NOMO-1 treated with DMSO at 0.1 percent for 48 hours (cell line): ENCODE results near the gene CCND2.

Experiments used
- DNase-seq: peaks from one replicate; lab custom pipeline; 2025; ENCODE audit not compliant: unreplicated experiment; lab: John Stamatoyannopoulos, UW

CCND2 gene

DNA sequence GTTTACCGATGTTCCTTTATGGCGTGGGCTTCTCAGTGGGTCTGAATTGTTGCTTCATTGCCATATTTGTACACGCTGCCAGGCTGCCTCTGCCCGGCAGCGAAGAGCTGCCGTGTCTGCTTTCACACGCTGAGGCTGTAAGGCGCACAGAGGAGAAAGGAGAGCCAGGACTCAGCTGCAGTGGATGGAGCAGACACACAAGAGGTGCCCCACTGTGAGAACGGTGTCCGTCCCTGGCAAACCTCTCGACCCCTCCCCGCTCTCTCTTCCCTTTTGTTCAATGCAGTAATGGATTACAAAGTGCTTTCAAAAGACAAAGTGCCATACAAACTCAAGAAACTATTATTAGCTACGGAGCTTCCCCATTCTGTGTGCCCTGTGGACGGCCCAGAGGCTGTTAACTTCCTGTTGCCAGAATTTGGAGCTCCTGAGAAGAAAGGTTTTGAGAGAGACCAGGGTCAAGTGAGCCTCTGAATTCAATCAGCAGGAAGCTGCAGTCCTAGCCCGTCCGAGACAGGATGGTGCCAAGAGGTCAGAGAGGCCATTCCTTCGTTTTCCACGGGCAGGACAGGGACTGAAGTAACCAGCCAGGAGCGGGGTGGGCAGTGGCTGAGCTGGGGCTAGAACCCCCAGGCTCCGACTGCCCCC is 15.8 kb downstream of the CCND2 start:
- DNase-seq, result peak; percentile 92

DNA sequence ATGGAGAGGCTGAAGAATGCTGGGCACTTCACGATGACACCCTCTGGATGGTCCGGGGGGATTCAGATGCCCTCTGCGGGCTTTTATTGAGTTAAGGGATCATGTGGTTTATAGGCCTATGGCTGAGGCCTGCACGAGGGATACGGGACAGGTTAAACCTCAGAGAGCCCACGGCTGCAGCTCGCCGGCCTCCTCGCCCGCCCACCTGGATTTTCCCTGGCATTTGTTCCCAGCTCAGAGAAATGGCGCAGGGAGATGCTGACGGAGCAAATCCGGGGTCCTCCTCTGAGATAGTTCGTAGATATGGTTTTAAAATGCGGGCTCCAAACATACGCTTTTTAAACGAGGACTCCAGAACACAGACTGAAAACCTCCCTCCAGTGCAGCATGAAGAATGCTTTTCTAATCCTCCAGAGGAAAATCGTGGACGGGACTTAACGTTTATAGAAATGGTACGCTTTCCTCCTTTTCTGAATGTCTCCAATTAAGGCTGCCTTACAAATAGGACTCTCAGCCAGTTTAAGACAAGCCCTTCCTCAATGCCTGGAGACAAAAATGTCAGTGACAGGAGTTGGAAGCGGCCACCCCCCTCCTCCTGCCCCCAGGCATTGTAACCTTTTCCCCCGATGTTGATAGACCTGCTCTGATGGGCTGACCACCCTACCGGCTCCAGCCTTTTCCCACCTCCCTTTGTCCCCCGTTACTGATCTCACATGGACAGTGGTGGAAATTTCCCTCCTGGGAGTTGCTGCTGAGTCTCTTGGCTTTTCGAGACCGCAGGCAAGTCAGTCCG is 16.6 kb downstream of the CCND2 start:
- DNase-seq, result no peak

DNA sequence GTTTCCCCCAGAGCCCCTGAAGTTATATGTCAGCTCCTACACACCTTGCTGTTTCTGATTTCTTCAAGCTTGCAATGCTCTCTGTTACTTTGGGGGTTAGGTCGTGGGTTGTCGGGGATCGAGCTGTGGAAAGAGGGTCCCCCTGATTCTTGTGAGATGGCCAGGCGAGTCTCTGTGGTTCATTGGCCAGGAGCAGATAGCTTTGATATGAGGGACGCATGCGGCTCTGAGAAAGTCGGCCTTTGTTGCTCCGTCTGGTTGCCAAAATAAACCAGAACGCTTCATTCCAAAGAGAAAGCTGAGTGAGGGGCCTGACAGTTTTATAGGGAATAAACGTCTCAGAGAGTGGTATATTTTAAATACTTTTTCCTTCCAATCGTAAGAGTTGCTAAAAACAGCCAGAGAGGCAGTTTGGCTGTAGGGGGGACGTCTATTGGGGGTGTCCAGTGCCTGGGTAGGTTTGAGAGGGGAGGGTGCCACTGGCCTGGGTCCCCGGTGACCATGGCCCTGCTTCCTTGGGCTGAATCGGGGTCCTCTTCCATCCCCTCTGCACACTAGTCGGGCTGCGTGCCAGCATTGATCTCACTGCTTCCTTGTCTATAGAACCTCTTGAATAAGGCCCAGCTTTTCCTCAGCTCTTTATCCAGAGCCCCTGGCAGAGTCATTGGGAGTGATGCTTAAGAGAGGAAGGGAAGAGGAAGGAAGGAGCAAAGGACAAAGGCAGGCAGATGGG is 18.9 kb downstream of the CCND2 start:
- DNase-seq, result no peak

DNA sequence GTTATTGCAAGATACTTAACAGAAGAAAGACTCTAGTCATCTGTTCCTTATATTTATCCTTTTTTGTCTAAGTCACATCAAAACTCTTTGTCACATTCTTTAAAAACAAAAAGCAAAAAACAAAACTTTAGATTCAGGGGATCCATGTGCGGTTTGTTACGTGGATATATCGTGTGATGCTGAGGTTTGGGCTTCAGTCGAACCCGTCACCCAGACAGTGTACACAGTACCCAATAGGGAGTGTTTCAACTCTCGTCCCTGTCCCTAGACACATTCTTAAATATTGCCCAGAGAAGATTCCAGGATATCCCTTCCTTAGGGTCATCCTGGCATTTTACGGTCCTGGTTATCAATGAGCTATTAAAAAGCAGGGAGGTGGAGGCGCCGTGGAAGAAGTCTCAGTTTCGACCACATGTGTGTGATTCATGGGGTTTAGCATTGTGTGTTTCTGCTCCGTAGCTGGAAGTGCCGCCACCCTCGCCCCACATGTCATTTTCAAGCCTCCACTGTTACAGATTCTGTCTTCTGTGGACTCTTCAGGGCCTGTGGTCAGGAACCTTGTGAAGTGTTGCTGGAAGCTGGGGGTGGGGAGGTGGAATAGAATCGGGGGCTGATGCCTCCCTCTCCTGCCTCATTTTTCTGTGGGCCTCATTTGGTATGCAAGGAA is 19.9 kb downstream of the CCND2 start:
- no peak for DNase-seq

DNA sequence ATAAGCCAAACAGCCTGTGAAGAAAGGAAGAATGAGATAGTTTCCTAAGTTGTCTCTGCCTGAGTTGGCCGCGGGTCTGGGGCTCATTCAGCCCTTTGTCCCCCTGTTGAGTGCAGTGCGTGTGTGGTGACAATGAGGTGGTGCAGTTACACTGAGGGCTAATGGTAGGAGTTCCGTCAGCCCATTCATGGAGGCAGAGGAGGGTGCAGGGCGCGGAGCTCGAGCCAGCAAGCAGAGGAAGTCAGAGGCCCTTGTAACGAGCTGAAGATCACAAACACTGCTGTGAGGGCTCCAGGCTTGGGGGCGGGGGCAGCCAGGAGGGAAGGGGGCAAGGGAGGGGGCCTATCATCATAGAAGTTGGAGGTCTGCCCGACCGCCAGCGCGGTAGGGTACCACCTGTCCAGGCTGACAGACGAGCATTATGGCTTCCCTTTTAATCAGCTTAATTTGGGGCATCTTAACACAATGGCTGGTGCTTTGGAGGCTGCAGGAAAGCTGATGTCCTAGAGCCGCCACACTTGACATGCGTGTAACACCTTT is 20.5 kb downstream of the CCND2 start:
- no peak for DNase-seq

DNA sequence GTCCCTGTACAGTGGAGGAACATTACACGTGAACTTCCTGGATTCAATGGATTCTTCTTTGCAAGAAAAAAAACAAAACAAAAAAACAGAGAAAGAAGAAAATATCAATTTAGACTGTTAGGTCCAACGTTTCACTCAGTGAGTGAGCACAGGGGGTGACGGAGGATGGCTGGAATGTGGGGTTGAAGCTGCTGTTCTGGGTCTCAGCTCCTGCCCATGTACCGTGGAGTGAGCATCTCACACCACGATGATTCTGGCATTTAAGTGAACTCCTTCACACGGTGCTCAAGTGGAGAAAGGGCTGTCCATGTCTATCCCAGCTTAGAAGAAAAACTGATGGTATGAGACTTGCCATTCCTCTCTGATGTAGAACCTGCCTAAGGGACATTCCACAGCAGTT is 23.2 kb downstream of the CCND2 start:
- no peak for DNase-seq

DNA sequence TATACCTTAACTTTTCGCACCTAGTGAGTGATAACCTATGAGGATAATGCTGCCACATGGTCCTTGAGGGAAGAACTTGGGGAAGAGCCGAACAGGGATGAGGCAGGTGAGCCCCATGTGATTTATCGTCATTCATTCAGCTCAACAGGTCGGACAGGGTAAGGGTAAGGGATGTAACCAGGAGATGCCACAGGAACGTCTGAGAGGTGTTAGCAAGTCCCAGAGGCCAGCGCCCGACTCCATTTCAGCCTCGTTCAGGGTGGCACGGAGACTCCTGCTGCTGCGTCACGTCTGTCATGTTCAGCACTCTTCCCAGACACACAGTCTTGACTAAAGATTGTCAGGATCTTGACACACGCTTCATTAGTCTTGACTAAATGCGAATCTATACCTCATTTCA is 24.1 kb downstream of the CCND2 start:
- no peak for DNase-seq

DNA sequence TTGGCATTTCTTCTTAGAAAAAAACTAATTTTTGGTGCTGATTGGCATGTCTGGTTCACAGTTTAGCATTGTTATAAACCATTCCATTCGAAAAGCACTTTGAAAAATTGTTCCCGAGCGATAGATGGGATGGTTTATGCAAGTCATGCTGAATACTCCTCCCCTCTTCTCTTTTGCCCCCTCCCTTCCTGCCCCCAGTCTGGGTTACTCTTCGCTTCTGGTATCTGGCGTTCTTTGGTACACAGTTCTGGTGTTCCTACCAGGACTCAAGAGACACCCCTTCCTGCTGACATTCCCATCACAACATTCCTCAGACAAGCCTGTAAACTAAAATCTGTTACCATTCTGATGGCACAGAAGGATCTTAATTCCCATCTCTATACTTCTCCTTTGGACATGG is 27.3 kb downstream of the CCND2 start:
- no peak for DNase-seq

DNA sequence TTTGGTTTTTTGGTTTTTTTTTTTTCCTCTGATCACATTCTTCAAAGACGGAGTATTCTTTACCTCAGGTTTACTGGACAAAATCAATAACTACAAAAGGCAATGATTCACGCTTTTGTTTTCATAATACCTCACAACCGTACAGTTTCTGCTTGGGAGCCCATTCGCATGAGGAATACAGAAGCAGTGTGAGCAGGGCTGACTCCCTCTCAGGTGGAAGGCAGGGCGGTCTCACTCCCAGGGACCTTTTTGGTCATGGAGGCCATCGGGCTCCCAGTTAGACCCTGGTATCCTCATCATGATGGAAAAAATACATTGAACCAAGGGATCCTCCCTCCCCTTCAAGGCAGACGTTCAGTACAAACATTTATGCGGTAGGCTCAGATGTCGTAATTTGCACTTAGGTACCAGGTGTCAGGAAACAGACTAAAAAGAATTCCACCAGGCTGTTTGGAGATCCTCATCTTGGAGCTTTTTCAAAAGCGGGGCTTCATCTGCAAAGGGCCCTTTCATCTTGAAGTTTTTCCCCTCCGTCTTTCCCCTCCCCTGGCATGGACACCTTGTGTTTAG is 28.5 kb downstream of the CCND2 start:
- no peak for DNase-seq

DNA sequence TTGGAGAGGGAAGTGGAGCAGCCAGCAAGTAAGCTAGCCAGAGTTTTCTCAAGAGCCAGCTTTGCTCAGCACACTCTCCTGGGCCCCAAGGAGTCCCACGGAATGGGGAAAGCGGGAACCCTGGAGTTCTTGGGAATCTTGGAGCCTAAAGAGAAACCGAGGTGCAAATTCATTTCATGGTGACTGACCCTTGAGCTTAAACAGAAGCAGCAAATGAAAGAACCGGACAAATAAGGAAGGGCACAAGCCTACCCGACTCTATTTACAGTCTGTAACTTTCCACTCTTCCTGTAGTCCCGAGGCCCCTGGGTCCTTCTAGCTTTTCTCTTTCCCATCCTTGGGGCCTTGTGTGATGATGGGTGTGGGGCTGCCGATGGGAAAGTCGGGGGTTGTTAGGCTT is 29.3 kb downstream of the CCND2 start:
- DNase-seq, result no peak

DNA sequence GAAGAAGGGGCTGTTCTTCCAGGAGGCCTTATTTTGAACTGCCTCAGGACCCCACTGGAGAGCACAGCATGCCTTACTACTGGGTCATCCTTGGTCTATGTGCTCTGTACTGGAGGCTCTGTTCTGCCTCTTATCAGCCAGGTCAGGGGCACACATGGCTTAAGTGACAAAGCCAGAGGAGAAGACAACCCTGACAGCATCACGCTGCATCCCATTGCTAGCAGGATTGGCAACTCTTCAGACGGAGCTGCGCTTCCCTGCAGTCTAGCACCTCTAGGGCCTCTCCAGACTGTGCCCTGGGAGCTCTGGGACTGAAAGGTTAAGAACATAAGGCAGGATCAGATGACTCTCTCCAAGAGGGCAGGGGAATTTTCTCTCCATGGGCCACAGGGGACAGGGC is 30.2 kb downstream of the CCND2 start:
- no peak for DNase-seq

DNA sequence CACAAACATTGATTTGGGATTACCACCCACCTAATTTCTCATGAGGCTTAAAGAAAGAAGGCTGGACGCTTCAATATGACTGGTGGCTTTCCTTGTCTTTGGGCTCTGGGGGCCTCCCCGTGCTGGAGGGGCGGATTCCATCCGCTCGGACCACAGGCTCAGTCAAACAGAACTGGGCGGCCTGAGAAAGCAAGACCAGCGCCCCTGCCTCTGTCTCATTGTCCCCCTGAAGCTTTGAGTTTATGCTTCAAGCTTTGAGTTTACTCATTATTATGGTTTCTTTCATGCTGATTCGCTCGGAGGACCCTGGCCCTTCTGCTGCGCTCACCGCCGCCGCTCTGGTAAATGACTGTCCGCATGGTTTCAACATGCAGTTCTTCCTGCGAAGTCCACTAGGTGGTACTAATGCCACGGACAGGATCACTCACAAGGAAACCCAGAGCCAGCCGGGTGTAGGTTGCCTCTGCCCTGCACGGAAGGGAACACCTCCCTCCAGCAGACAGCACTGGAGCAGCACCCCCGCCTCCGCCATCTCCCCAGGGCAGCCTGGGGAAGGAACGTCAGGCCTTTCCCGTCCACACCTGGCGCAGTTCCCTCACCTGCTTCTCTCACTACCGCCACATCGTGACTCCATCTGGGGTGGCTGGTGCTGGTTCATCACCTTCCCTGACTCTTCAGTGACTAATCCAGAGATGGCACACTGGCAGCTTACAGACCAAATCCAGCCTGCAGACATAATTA is 34.2 kb downstream of the CCND2 start:
- DNase-seq, result peak; percentile 65

DNA sequence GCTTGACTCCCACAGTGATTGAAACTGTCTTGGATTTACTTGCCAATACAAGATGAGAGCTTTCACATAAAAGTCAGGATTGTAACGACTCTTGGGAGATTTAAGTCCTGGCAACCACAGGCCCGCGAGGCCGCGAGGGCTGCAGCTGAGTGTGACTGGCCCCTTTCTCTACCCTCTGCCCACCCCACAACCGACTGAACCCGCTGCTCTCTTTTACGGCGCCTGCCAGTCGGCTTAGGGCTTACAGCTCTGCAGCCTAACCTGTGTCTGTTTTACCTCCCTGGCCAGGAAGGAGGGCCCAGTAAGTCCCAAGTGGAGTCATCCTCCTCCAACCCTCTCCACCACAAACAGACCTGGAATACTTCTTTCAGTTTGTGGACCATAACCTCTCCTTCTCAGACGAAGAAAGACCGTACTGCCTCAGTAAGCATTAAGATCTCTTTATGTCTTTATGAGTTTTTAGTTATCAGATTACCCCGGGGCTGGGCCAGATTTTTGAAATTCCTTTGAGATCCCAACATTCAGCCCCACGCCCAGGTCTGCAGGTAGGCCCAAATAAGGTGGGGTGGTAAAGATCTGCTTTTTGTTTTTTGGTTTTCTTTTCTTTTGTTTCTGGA is 34.9 kb downstream of the CCND2 start:
- no peak for DNase-seq

DNA sequence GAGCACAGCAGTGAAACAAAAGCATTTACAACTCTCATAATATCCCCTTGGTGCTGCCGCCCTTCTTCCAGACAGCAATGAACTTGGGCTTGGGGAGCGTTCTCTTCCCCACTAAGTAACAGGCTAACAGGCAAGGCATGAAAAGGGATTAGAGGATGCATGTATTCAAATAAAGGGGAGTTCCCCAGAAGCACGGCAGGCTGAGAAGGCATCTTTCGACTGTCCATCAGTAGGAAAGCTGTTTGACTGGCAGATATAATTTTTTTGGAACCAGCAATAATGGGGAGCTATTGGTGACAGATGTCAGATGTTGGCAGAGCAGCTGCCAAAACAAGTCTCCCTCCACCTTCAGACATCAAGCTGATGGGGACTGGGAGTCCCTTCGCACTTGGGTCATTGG is 38.2 kb downstream of the CCND2 start:
- DNase-seq, result no peak

DNA sequence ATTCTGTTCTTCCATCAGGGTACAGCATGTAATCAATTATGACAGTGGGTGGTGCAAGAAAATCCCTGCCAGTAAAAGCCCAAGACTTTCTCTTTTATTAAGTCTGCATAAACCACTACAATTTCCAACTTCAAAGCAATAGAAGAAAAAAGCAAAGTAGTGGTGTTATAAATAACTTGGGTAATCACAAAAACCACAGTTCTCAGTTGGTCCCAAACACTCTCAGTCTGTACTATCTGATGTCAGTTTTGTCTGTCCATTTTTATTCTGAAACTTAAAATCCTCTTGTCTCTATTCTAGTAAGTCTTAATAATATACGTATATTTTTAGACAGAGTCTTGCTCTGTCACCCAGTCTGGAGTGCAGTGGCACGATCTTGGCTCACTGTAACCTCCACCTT is 38.7 kb downstream of the CCND2 start:
- no peak for DNase-seq

DNA sequence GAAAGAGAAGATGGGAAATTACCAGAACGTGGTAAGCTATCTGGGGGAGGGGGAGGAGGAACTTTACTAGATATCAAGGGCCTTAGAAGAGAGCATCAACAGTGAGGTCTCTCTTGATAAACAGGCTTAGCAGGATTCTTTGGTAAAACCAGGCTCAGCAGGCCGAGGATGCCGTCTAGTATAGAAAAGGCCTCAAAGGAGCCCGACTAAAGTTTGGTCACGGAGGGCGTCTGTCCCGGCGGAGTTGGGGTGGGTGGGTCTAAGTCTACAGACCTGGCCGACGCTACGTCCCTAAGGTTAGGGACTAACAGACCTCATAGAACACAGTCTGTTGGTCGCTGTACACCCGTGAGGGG is 46.9 kb downstream of the CCND2 start:
- no peak for DNase-seq

DNA sequence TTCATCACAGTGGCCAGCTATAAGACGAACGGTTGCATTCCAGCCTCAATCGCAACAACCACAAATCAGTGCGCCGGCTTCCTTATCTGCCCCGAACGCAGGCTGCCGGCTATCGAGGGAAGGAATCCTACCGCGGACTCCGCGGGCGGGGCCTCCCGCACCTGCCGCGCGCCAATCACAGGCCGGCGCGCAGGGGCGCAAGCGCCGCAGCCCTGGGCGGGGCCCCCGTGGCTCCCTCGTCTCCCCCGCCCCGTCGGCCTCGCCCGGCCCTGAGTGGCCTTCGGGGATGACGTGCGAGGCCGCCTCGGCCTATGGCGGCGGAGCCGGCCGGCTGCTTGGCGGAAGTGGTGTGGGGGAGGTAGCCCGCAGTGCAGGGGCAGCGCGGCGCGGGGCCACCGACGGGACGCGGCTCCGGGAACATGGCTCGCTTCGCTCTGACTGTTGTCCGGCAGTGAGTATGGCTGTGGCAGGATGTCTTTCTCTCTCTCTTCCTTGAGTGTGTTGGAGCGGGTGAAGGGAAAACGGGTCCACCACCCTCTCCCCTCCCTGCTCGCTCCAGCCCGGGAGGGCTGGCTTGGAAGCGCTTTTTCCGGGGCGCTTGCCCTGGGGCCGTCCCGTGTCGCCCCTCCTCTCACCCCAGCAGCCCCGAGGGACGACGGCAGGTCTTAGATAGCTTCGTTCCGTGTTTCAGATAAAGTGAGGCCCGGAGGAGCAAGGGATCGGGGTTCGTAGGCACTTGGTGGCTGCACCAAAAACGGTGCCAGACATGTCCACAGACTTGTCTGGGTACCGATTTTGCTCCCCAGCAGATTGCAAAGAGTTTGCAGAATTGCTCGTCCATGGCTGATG is 47.5 kb downstream of the CCND2 start, which contains the start of gene TIGAR:
TSS of gene TIGAR (plus strand) at position 361 of the 849 bp plus-strand sequence. CDS start at position 420, 59 bp downstream.
- DNase-seq, result peak; percentile 89

DNA sequence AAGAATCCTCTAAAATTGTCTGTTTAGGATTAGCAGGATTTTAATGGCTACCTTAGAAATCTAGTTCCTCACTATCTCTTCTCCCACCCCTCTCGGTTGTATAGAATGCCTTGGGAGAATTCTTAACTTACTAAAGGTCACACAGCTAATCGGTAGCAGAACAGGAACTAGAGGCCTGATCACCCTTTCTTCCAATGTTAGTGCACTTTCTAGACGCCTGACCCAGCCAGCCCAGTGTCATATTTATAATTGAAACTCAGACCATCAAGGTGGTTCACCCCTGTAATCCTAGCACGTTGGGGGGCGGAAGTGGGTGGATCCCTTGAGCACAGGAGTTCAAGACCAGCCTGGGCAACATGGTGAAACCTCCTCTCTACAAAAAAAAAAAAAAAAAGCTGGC is 49.2 kb downstream of the CCND2 start:
- no peak for DNase-seq
